Kidney tubule cell (primary cell): ENCODE results near the gene PNPLA8.
A peak's percentile ranks its signal among the peaks of the same experiment; 100 is the strongest.
"Not testable (repeated sequence)": the region's sequence is repeated elsewhere in the genome, so short reads cannot be mapped to it uniquely, and the experiment has no call there.

Experiments
- DNase-seq: peaks from one replicate; pipeline ENCODE4 v3.0.0-alpha.2; 2018; ENCODE audit warnings: low spot score

The PNPLA8 gene, protein sequence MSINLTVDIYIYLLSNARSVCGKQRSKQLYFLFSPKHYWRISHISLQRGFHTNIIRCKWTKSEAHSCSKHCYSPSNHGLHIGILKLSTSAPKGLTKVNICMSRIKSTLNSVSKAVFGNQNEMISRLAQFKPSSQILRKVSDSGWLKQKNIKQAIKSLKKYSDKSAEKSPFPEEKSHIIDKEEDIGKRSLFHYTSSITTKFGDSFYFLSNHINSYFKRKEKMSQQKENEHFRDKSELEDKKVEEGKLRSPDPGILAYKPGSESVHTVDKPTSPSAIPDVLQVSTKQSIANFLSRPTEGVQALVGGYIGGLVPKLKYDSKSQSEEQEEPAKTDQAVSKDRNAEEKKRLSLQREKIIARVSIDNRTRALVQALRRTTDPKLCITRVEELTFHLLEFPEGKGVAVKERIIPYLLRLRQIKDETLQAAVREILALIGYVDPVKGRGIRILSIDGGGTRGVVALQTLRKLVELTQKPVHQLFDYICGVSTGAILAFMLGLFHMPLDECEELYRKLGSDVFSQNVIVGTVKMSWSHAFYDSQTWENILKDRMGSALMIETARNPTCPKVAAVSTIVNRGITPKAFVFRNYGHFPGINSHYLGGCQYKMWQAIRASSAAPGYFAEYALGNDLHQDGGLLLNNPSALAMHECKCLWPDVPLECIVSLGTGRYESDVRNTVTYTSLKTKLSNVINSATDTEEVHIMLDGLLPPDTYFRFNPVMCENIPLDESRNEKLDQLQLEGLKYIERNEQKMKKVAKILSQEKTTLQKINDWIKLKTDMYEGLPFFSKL

DNA sequence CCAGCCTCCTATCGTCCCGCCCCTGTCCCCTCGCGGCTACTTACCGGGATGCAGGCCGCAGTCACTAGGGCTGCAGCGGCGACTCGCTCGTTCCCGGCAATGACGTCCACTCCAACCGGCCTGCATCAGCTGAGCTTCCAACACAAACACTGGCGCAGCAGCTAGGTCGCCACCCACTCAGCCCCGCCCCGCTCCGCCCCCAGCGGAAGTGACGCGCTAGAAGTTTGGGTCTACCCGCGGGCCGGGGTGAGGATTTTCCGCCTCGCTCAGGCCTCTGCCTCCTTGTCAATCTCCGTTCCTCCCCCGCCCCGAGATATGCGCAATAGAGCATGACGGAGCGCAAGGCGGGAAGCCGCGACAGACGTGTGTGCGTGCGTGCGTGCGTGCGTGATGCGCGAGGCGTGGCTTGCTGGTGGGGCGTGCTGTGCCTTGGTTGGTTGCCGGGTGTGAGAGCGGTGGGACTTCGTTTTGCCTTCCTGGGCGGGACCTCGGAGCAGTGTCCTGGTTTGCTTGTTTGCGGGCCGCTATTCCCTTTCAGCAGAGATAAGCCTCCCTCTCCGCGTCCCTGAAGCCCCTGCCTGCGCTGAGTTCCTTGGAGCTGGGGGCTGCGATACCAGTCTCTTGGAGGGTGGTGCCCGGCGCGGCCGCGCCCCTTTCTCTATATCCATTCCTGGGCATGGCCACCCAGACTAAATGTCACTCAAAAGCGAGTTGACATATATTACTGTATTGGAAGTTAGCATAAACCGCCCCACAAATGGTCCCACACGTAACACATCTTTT, at the start of gene PNPLA8:
PNPLA8 (minus strand) TSS at position 151 of the 783 bp plus-strand sequence. CDS start 10,644 bp downstream, outside the sequence.
- DNase-seq: peak; percentile 100

DNA sequence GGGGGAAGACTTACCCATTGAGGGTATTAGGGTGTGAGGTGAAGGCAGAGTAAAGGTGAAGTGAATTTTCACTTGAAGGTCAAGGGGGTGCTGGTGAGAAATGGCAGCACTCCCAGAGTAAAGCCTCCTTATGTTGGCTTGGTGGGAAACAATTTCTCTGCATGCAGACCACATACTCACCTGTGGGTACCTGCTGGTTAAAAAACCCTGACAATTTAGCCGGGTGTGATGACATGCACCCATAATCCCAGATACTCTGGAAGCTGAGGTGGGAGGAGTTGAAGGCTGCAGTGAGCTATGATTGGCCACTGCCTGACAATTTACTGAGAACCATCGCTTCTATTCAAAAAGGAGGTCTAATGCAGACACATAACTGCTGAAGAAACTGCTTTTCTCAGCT, 49.2 kb upstream of the PNPLA8 start:
- DNase-seq: no peak

DNA sequence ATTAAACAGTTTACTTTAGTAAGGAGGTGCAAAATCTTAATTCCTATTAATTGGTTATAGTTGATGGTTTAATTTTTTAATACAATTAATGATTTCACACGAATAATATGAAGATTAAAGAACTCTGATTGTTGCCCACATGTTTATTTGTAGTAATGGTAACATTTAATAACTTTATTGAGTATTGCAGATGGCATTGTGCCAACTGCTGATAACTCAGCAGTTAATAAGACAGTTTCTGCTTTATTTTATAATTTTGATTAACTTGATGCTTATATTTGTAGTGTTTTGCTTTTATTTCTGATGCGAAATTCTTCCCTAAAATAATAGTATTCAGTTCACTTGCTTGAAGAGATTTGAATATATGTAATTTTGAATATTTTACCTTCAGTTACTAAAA, 46.5 kb upstream of the PNPLA8 start:
- no peak for DNase-seq

DNA sequence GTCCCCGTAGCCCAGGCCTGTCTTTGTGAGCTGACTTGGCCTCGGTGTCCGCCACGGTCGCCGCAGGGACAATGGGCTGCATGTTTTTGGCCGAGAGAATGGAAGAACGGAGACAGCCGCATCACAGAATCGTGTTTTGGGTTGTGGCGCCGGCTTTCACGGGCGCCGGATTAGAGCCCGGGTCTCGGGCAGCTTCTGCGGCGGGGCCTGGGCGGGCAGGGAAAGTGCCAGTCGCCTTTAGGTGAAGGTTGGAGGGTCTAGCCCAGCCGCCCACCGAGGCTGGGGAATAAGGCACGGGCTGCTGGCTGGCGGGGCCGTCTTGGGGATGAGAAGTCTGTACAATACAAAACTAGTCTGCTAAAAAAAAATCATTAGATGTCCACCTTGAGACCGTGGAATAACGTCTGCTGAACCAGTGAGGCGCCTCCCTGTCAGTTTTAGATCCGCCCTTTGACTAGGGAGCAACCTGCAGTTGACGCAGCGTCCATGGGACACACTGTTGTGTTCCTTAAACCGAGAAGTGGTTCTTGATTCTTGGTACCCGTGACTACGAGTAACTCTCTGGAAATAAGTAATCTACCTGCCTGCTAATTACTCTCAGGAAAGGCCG, 44.3 kb upstream of the PNPLA8 start:
- DNase-seq: peak; percentile 80

DNA sequence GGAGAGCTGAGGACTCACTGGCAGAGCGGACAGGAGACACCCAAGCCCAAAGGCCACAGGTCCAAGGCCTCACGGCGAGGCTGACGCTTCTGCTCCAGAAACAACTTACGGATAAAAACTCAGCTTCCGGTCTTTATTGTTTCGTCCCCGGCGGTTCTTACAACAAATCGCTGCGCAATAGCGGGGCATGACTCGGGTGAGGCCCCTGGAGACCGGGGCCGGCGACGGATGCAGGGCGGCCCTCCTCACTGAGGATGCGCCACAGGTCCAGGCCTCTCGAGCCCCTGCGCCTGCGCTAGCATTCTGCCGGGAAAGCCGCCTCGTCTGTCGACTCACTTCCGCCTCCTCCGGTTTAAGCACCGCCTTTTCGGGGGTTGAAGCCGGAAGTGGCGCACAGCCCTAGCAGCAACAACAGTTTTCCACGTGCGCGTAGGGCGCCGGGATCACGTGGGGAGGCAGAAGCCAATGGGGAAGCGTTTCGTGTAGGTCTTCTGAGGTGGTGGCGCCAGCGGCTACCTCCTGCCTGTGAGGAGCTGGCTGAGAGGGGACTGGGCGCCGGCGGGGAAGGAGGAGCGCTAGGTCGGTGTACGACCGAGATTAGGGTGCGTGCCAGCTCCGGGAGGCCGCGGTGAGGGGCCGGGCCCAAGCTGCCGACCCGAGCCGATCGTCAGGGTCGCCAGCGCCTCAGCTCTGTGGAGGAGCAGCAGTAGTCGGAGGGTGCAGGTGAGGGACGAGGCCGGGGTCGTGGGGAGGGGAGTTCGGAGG, 43.6 kb upstream of the PNPLA8 start, which contains the start of the genes DNAJB9 and THAP5:
DNAJB9 (plus strand) TSS at position 494 of the 765 bp plus-strand sequence. CDS start 1,853 bp downstream, outside the sequence.
THAP5 (minus strand) TSS at position 326 of the 765 bp plus-strand sequence; CDS start at position 189, 137 bp downstream.
- DNase-seq: peak; percentile 100

DNA sequence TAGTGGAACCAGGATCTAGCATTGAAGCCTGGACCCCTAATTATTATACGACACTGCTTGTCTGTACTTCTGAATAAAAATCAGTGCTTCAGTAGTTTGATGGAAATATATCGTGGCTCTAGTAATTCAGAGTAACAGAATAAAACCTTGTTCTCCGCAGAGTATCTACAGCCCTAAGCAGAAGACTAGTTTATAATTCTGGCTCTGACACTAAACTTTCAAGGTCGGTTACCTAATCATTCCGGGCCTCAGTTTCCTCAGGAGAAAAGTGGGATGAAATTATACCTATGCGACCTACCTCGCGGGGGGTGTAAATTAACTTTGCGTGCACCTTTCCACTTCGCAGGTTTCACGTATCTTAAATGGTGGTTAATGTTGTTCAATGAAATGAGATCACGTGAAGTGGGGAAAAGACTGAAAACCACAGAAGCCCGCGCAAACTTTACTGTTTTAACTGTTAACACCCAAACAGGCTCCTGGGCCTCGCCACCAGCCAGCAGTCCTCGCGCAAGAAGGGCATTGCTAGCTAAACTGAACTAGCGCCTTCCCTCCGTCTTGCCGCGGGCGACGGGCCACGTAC, 43.0 kb upstream of the PNPLA8 start:
- DNase-seq: no peak

DNA sequence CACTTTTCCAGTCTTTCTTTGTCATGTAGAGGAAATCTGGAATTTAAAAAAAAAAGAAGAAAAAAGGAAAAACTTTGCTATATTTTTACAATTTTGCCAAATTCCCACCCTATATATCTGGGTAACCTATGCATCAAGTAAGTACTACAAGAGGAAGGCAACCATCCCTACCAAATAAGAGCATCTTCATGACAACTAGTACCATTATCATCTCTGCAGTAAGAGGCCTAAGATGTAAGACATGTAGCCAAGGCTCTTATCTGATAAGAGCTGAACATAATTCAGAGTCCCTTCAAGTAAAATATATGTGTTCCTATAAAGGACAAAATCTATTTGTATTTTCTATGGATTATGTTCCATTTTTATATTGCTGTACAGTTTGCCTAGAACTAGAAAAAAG, 40.1 kb upstream of the PNPLA8 start:
- no peak for DNase-seq

DNA sequence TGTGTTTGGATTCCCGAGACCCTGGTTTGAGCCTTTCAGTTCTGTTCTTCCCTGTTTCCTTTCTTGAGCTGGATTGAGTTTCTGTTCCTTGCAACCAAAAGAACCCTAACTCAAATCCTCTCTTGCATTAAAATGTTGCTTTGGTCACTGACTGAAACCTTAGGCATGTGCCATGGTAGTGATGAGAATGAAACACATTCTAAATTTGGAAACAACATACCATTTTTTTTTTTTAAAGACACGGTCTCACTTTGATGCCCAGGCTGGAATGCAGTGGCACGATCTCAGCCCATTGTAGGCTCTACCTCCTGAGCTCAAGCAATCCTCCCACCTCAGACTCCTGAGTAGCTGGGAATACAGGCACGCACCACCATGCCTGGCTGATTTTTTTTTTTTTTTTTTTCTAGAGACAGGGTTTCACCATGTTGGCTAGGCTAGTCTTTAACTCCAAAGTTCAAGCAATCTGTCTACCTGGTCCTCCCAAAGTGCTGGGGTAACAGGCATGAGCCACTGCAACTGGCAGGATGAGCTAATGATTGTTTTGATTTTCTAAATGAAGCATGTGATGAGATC, 35.2 kb upstream of the PNPLA8 start:
- DNase-seq: peak; percentile 55

DNA sequence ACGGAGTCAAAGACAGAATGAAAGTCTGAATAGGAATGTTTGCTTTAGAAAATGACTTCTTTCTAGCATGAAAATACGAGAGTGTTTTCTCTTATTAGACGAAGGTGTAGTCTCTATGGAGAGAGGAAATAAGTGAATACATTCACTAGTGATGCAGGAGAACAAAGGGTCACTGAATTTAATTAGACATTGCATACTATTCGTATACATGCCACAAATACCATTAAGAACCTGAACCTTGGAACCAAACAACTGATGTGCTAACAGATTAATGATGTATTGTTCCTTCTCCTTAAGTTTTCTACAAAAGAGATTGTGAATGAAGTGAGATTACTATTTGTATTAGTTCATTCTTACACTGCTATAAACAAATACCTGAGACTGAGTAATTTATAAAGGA, 33.3 kb upstream of the PNPLA8 start:
- no peak for DNase-seq

DNA sequence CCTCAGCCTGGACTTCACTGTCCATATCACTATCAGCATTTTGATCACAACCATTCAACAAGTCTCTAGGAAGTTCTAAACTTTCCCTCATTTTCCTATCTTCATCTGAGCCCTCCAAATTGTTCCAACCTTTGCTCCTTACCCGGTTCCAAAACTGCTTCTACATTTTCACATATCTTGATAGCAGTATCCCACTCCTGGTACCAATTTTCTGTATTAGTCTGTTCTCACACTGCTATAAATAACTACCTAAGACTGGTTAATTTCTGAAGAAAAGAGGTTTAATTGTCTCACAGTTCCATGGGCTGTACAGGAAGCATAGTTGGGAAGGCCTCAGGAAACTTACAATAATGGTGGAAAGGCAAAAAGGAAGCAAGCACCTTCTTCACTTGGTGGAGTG, 31.7 kb upstream of the PNPLA8 start:
- DNase-seq: no peak

DNA sequence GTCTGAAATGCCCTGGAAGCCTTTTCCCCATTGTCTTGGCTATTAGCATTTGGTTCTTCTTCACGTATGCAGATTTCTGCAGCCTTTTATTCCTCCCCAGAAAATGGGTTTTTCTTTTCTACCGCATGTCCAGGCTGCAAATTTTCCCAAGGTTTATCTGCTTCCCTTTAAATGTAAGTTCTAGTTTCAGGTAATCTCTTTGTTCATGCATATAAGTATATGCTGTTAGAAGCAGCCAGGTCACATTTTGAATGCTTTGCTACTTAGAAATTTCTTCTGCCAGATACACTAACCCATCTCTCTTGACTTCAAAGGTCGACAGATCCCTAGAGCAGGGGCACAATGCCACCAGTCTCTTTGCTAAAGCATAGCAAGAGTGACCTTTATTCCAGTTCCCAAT, 31.3 kb upstream of the PNPLA8 start:
- no peak for DNase-seq

DNA sequence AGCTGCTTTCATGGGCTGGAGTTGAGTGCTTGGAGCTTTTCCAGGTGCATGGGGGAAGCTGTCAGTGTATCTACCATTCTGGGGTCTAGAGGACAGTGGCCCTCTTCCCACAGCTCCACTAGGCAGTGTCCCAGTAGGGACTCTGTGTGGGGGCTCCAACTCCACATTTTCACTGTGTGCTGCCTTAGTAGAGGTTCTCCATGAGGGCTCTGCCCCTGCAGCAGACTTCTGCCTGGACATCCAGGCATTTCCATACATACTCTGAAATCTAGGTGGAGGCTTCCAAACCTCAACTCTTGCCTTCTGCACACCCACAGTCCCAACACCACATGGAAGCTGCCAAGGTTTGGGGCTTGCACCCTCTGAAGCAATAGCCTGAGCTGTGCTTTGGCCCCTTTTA, 30.7 kb upstream of the PNPLA8 start:
- DNase-seq: not testable (repeated sequence)

DNA sequence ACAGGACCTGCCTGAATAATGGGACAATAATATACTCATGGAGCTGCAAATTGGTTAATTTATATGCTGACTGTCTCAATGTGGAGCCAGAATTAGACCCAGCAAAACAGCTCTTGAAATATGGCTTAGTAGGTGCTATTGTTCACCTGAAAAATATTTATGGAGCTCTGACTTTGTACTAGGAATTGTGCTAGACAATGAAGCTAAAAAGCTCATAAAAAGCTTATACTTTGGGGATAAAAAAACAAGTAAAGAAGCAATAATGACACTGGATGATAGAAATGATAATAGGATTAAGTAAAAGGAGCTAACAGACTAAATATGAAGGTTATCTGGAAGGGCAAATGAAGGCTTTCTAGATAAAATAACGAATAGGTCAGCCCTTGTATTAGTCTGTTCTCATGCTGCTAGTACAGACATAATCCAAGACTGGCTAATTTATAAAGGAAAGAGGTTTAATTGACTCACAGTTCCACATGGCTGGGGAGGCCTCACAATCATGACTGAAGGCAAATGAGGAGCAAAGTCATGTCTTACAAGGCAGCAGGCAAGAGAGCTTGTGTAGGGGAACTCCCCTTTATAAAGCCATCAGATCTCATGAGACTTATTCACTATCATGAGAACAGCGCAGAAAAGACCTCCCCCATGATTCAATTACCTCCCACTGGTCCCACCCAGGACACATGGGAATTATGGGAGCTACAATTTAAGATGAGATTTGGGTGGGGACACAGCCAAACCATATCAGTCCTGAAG, 22.4 kb upstream of the PNPLA8 start:
- DNase-seq: not testable (repeated sequence)

DNA sequence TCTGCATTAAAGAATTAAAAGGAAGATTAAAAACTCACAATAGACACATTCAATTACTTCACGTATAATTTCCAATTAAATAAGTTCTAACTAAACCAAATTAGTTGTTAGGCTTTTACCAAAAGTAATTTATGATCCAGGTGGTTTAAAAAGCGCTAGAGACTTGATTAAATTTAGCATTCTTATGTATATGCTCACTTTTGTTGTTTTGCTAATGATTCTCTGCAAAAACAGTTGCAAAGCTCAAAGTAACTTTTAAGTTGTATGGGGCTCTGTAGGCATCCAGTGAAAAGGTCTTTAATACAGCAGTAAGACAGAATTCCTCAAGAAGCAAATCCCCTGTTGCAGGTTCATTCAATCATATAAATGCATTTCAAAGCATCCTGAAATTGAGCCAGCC, 15.5 kb upstream of the PNPLA8 start:
- no peak for DNase-seq

DNA sequence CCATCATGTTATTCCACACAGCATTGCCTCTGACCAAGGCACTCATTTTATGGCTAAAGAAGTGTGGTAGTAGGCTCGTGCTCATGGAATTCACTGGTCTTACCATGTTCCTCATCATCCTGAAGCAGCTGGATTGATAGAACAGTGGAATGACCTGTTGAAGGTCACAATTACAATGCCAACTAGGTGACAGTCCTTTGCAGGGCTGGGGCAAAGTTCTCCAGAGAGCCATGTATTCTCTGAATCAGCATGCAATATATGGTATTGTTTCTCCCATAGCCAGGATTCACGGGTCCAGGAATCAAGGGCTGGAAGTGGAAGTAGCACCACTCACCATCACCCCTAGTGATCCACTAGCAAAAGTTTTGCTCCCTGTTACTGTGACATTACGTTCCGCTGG, 12.8 kb upstream of the PNPLA8 start:
- not testable (repeated sequence) for DNase-seq

DNA sequence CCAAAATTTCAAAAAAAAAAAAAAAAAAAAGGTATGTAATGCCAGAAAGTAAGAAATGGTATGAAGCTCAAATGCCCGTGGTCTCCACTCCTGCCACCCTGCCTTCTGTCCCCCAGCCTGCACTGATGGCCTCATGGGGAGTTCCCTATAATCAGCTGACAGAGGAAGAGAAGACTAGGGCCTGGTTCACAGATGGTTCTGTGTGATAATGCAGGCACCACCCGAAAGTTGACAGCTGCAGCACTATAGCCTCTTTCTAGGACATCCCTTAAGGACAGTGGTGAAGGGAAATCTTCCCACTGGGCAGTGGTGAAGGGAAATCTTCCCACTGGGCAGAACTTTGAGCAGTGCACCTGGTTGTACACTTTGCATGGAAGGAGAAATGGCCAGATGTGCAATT, 12.3 kb upstream of the PNPLA8 start:
- DNase-seq: not testable (repeated sequence)

DNA sequence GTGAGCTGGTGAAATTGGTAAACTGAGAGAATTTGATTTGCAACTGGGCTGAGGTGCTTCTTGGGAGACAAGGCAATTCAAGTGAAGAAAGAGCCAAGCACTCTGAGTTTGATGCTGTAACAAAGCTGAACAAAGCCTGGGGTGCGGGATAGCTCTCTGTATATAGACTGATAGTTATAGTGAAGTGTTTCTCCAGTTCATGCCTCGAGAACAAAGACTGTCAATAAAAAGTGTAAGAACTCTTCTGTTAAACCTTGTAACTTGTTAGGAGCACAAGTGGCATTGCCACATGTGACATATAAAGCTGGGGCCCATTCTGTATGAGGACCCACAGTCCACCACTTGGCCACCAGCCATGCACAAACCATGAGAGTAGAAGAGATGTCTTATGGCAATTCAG, 11.3 kb upstream of the PNPLA8 start:
- DNase-seq: no peak

DNA sequence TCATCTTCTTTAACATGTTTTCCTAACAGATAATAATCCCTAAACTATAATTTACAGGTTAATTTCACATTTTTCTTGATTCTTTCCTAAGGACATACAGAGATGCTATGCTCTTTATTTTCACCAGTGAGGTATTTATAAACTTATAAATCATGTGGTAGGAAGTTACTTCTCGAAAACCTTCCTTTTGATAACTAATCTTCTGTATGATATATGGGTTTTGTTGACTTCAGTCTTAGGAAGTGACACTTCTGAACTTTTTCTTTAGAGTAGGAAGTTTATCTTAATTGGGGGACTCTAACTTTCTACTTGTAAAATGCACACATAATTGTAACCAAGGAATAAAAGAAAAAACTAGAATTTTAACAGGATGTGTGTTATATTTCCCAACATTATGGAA, 9.8 kb upstream of the PNPLA8 start:
- no peak for DNase-seq

DNA sequence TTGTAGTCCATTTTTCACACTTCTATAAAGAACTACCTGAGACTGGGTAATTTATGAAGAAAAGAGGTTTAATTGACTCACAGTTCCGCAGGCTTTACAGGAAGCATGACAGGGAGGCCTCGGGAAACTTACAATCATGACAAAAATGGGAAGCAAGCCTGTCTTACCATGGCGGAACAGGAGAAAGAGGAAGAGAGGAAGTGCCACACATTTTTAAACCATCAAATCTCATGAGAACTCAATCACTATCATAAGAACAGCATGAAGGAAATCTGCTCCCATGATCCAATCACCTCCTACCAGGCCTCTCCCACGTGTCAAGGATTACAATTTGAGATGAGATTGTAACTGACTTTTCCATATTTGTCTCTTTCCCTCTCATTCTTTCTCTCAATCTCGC, 9.3 kb upstream of the PNPLA8 start:
- DNase-seq: no peak

DNA sequence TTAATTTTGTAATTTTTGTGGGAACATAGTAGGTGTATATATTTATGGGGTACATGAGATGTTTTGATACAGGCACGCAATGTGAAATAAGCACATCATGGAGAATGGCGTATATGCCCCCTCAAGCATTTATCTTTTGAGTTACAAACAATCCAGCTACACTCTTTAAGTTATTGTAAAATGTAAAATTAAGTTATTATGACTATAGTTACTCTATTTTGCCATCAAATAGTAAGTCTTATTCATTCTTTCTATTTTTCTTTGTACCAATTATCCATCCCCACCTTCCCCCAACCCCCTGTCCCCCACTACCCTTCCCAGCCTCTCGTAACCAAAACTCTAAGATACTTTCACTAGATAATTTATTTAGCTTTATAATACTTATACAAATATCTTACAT, 7.8 kb upstream of the PNPLA8 start:
- DNase-seq: no peak
